ENCODE data around the gene GBF1. TPM values are rescaled to one million over a fixed set of nuclear protein-coding genes. Genes with fewer than 3 reads are reported as not detected.

The GBF1 gene, protein sequence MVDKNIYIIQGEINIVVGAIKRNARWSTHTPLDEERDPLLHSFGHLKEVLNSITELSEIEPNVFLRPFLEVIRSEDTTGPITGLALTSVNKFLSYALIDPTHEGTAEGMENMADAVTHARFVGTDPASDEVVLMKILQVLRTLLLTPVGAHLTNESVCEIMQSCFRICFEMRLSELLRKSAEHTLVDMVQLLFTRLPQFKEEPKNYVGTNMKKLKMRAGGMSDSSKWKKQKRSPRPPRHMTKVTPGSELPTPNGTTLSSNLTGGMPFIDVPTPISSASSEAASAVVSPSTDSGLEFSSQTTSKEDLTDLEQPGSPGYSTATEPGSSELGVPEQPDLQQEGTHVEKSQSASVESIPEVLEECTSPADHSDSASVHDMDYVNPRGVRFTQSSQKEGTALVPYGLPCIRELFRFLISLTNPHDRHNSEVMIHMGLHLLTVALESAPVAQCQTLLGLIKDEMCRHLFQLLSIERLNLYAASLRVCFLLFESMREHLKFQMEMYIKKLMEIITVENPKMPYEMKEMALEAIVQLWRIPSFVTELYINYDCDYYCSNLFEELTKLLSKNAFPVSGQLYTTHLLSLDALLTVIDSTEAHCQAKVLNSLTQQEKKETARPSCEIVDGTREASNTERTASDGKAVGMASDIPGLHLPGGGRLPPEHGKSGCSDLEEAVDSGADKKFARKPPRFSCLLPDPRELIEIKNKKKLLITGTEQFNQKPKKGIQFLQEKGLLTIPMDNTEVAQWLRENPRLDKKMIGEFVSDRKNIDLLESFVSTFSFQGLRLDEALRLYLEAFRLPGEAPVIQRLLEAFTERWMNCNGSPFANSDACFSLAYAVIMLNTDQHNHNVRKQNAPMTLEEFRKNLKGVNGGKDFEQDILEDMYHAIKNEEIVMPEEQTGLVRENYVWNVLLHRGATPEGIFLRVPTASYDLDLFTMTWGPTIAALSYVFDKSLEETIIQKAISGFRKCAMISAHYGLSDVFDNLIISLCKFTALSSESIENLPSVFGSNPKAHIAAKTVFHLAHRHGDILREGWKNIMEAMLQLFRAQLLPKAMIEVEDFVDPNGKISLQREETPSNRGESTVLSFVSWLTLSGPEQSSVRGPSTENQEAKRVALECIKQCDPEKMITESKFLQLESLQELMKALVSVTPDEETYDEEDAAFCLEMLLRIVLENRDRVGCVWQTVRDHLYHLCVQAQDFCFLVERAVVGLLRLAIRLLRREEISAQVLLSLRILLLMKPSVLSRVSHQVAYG (N-terminal part only)
- 13.2 and 14.0 TPM in 2 replicates for total RNA-seq

DNA sequence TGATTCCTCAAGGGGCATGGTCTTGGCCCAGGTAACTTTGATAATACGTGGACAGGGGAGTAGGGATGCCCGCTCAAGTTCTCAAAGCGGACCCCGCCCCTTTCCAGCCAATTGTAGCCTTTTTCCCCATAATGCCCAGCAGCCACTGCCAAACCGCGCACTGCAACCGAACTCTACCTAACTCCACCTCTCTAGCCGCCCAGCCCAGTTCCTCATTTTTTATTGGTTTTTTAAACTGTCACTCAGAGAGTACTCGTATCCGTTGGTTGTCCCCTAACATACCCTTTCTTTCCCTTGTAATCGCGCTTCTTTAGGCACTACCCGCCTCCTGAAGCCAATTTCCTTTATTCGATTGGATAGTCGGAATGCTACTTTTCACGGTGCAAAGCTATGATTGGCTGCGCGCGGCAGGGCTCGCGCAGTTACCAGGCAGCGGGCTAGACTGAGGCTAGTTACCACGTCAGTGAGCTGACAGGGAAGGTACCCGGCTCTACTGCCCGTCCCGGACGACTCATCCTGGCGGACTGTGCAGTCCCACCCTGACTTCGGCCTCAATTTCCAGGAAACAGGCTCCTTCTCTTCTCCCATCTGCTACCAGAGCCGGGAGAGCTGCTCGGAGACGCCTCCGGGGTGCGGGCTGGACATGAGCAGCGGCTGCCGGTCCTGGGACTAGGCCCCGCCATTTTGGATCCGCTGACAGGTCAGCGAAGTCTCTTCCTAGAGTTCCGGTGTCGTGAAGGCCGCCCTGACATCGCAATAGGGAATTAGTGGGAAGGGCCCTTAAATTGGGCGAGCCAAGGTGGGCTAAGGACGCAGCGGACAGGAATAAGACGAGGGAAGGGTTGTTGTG is at the start of gene GBF1:
Gene GBF1, plus strand, starts transcription at position 451 of the 850 bp plus-strand sequence. CDS start 13,407 bp downstream, outside the sequence.

DNA sequence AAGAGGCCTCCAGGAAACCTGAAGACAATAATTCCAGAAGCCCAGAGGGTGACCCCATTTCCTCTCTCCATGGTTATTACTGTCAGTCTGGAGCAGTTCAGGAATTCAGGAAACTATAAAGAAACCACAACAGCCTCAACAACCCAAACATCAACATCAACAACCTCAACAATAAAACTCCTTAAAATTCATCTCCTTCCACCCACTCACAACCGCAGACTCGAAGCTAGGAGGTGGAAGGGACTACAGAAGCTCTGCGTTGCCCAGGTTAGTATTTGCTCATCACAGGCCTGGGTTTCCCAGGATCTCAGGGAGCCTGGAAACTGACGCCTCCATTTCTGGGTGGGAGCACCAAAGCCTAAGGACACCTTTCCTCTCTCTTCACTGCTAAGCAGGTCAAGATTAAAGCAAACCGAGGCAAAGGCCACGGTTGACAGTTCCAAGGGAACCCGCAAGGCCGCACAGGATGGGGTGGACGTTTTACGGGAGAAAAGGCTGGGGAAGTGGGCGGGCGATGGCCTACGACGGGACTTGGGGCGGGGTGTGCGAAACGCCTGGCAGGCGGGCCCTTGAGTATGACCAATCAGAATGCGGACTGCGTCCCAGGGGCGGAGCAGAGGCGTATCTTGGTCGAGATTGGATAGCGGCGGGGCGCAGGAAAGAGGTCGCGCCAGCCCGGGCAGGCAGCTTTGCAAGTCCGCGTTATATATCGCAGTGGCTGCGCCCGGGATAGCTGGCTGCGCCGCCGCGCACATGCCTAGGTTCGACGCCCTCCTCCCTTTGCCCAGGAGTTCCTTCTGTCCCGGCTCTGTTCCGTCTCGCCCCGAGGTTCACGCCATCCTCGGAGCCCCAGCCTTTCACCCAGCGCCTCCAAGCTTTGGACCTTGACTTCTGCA is 19.4 kb upstream of the GBF1 start, which contains the start of gene ELOVL3:
Gene ELOVL3, plus strand, starts transcription at position 654 of the 896 bp plus-strand sequence. CDS start 250 bp downstream, outside the sequence.

DNA sequence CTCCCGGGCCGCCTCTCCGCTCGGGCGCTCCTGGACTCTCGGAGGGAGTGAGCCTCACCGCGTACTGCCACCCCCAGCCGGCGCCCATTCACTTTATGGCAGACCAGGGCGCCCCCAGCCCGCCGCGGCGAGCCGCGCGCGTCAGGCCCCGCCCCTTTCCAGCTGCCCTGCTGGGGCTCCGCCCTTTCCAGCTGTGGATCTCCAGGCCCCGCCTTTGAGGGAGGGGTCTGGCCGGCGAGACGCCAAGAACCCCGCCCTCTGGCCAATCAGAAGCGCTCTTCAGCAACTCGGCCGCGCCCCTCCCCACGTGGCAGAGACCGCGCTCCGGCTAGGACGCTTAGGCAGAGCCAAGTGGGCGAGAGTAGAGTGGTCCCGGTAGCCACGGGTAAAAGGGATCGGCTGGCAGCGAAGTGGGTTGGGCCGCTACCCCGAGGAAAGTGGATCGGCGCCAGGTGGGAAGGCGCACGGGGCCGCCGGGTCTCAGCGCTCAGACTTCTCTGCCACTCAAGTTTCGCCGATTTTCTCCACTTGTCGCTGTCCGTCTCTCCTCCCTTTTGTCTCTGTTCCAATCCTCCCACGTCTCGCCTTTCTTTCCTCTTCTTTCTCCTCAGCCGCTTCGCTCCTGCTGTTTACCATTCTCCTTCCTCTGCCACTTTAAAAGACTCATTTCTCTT is 3.8 kb upstream of the GBF1 start, which contains the start of gene PITX3:
Gene PITX3, minus strand, starts transcription at position 69 of the 674 bp plus-strand sequence. CDS start 9,432 bp downstream, outside the sequence.

GRCh38 chr10:102395400-102396316 is 150.3 kb downstream of the GBF1 start, which contains the start of gene NFKB2:
Gene NFKB2 (plus strand): TSS chr10:102395705. CDS start chr10:102395960, 255 bp downstream.

DNA sequence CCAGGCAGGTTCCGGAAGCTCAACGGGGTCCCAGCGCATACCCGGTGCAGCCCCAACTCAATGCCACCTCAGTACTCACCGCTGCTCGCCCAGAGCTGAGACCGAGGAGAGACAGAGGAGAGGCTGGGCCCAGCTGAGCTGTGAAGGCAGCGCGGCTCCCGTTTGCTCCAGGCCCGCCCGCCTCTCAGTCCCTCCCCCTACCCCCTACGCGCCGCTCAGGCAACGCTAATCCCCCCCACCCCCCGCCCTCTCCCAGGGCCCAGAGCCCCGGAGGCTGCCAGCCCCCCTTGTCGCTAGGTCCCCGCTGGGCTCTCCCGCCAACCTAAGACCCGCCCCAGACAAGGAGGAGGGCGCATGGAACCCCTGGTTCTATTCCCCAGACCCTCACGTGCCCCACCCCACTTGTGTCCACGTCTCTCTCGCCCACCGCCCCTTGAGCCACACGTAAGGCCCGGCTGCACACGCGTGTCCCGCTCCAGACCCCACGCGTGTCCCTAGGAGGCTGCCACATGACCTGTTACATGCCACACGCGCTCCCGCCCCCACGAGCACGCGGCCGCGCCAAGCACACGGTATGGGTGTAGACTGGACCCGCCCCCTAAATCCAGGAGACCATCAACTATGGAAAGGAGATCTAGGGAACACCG is 173.4 kb downstream of the GBF1 start, which contains the start of gene PSD:
Gene PSD, minus strand, starts transcription at position 164 of the 647 bp plus-strand sequence. CDS start 1,747 bp downstream, outside the sequence.

GRCh38 chr10:102420714-102421506 is 175.6 kb downstream of the GBF1 start, which contains the start of gene FBXL15:
Gene FBXL15 (plus strand): TSS chr10:102420836. CDS start chr10:102421130, 294 bp downstream.

Other genes with a start within 250 kb of the GBF1 start
- gene ARMH3, start 189.4 kb upstream of the GBF1 start, total RNA-seq, result 4.0 and 6.0 TPM in 2 replicates
- 51.8 and 62.2 TPM in 2 replicates for gene HPS6, start 180.2 kb upstream of the GBF1 start, total RNA-seq
- 32.2 and 32.3 TPM in 2 replicates for gene LDB1, start 125.2 kb upstream of the GBF1 start, total RNA-seq
- gene PPRC1, start 112.5 kb upstream of the GBF1 start, total RNA-seq, result 12.3 and 18.5 TPM in 2 replicates
- gene NOLC1, start 93.1 kb upstream of the GBF1 start, total RNA-seq, result 55.8 and 66.3 TPM in 2 replicates
- gene ELOVL3, start 19.2 kb upstream of the GBF1 start, total RNA-seq, result not detected in 2 replicates
- gene PITX3, start 4.0 kb upstream of the GBF1 start, total RNA-seq, result not detected in 2 replicates
- 5.3 and 42.4 TPM in 2 replicates for gene NFKB2, start 150.2 kb downstream of the GBF1 start, total RNA-seq
- 0.43 and 4.6 TPM in 2 replicates for gene PSD, start 173.3 kb downstream of the GBF1 start, total RNA-seq
- 8.4 and 9.8 TPM in 2 replicates for gene FBXL15, start 175.3 kb downstream of the GBF1 start, total RNA-seq
- 39.2 and 53.5 TPM in 2 replicates for gene CUEDC2, start 187.0 kb downstream of the GBF1 start, total RNA-seq
- 3.1 and 5.1 TPM in 2 replicates for gene C10orf95, start 206.0 kb downstream of the GBF1 start, total RNA-seq